Uterus (tissue), 4 donors: ENCODE measurements around the gene PCDH9. TPM values are rescaled to one million over a fixed set of nuclear protein-coding genes. Genes with fewer than 3 reads are reported as not detected.

ENCODE experiments used
- DNase-seq, 2 donors: peaks; one replicate each; pipeline ENCODE4 v3.0.0-alpha.2; 2019 to 2020
- H3K27ac ChIP-seq, 2 donors: fragments of 200-600 bp; sonication (generic); 1 replicate in 1 of 2; 2 replicates in 1 of 2; pipeline ENCODE4 v1.5.1; 2016 to 2018
- H3K27me3 ChIP-seq, 2 donors: fragments of 200-600 bp; sonication (generic); one replicate each; pipeline ENCODE4 v1.5.1; 2018 to 2019; ENCODE audit warnings: control low read depth in 1 of 2
- H3K36me3 ChIP-seq, 2 donors: fragments of 200-600 bp; sonication (generic); one replicate each; pipeline ENCODE4 v1.5.1; 2019; ENCODE audit warnings: control low read depth in 1 of 2
- H3K4me1 ChIP-seq, 2 donors: fragments of 200-600 bp; sonication (generic); one replicate each; pipeline ENCODE4 v1.5.1; 2018 to 2019; ENCODE audit warnings: control low read depth in 1 of 2
- H3K4me3 ChIP-seq, 2 donors: fragments of 200-600 bp; sonication (generic); 1 replicate in 1 of 2; 2 replicates in 1 of 2; pipeline ENCODE4 v1.5.1; 2018 to 2019; ENCODE audit warnings: mild to moderate bottlenecking in 1 of 2
- H3K9me3 ChIP-seq, 2 donors: fragments of 200-600 bp; sonication (generic); one replicate each; pipeline ENCODE4 v1.5.1; 2019; ENCODE audit warnings: control low read depth in 1 of 2
- POLR2A ChIP-seq, 2 donors: fragments of 450-650 bp; IDR thresholded peaks; one replicate each; pipeline ENCODE4 v1.6.1; 2016; ENCODE audit warnings: antibody characterized with exemption in 2 of 2, mild to moderate bottlenecking in 1 of 2, moderate library complexity in 1 of 2
- intact Hi-C: fragments of 100-400 bp; cut with DNase I; formaldehyde crosslinking; loops from one replicate; pipeline ENCODE4 v1.15.1; 2023; ENCODE audit warnings: low total_unique reads
- total RNA-seq, 4 donors: library from RNA; depleted of rRNA in 3 of 4; stranded (reverse); fragments of >200 nt in 3 of 4; gene quantifications; one replicate each; pipeline versions ENCODE4 v1.1.0 to v1.2.4, GENCODE V29; 2014 to 2023
- TF ChIP-seq, protein P1 (sequence below), 4 experiments: fragments of 200-600 bp in 2 of 4; fragments of 450-650 bp in 2 of 4; sonication (generic) in 2 of 4; IDR thresholded peaks; one replicate each; pipeline ENCODE4 v1.5.1; 2016 to 2019; ENCODE audit warnings: antibody characterized with exemption in 4 of 4, mild to moderate bottlenecking in 2 of 4, moderate library complexity in 1 of 4
- donor health status: DM: yes; HTN: yes; CAD: no.

Gene PCDH9
- total RNA-seq, 4 donors from 2014 or later = 0.51 to 45.7 (median 2.1) TPM

DNA sequence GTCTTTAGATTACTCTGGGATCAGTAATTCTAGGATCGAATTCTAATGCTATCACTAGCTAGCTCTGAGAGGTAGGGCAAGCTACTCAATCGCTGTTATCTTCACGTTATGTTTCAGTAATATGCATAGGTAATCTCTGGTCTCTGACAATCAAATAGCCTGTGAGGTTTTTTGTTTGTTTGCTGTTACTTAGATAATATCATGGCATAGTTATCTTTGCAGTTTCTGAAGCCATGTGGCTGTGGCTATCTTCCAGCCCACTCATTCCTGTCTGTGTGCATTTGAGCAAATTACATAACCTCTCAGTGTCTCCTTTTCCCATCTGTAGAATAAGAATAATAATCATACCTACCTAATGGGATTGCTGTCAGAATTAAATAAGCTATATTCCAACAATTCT, 330.2 kb downstream of the PCDH9 start:
- H3K4me3 ChIP-seq = no peak overlapping the region
- TF ChIP-seq, protein P1, sequence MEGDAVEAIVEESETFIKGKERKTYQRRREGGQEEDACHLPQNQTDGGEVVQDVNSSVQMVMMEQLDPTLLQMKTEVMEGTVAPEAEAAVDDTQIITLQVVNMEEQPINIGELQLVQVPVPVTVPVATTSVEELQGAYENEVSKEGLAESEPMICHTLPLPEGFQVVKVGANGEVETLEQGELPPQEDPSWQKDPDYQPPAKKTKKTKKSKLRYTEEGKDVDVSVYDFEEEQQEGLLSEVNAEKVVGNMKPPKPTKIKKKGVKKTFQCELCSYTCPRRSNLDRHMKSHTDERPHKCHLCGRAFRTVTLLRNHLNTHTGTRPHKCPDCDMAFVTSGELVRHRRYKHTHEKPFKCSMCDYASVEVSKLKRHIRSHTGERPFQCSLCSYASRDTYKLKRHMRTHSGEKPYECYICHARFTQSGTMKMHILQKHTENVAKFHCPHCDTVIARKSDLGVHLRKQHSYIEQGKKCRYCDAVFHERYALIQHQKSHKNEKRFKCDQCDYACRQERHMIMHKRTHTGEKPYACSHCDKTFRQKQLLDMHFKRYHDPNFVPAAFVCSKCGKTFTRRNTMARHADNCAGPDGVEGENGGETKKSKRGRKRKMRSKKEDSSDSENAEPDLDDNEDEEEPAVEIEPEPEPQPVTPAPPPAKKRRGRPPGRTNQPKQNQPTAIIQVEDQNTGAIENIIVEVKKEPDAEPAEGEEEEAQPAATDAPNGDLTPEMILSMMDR (IDR thresholded peaks at IDR 0.05) = no peak
- TF ChIP-seq POLR2A (IDR thresholded peaks at IDR 0.05) = no peak
- H3K27ac ChIP-seq = no peak overlapping the region
- DNase-seq = no peak
- H3K27me3 ChIP-seq = no peaks in the 10 kb centered on the region
- H3K9me3 ChIP-seq = no peaks in the 10 kb centered on the region
- intact Hi-C loops = no loop called here
- no peaks in the 10 kb centered on the region for H3K4me1 ChIP-seq
- no peaks in the 10 kb centered on the region for H3K36me3 ChIP-seq

DNA sequence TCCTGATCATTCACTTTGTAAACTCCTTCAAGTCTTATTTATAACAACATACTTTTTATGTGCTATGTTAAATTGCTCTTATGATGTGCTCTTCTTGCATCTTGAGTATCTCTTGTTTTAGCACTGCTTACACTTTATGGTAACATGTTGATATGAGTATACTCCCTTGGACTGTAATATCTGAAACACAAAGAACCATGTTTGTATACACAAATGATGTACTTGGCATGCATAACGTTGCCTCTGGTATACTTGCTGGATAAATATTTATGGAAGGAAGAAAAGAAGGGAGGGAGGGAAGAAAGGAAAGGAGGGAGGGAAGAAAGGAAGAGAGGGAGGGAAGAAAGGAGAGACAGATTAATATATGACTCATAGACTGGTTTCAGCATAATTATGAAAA, 333.2 kb downstream of the PCDH9 start:
- H3K36me3 ChIP-seq = no peaks in the 10 kb centered on the region
- intact Hi-C loops = no loop called here
- no peak overlapping the region for H3K4me3 ChIP-seq
- no peak for DNase-seq
- no peak for TF ChIP-seq POLR2A (IDR thresholded peaks at IDR 0.05)
- TF ChIP-seq, protein P1 (IDR thresholded peaks at IDR 0.05) = no peak
- H3K4me1 ChIP-seq = no peaks in the 10 kb centered on the region
- H3K27ac ChIP-seq = no peak overlapping the region
- H3K27me3 ChIP-seq = no peaks in the 10 kb centered on the region
- no peaks in the 10 kb centered on the region for H3K9me3 ChIP-seq

DNA sequence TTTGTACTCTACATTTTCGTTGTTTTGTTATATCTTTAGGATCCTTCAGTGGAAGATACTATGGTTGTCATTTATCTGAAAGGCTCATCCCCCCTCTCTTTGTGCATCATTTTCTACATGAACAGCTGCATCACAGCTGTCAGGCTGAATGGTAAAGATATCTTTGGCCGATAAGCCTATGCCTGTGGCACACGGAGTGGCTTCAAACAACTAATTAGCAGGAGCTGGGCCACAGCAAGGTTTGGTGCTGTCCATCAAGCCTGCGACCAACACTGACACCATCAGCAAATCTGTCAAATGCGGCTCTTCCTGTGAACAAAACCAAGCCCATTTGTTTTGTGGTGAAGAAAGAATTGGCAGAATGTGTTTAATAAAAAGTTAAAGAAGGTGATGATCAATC, 334.4 kb downstream of the PCDH9 start:
- Histone ChIP-seq H3K36me3 (no peaks in the 10 kb centered on the region), H3K27ac (no peak overlapping the region), H3K4me1 (no peaks in the 10 kb centered on the region), H3K27me3 (no peaks in the 10 kb centered on the region), H3K4me3 (no peak overlapping the region), H3K9me3 (no peaks in the 10 kb centered on the region)
- intact Hi-C loops = no loop called here
- TF ChIP-seq POLR2A (IDR thresholded peaks at IDR 0.05) = no peak
- TF ChIP-seq, protein P1 (IDR thresholded peaks at IDR 0.05) = no peak
- DNase-seq = no peak

DNA sequence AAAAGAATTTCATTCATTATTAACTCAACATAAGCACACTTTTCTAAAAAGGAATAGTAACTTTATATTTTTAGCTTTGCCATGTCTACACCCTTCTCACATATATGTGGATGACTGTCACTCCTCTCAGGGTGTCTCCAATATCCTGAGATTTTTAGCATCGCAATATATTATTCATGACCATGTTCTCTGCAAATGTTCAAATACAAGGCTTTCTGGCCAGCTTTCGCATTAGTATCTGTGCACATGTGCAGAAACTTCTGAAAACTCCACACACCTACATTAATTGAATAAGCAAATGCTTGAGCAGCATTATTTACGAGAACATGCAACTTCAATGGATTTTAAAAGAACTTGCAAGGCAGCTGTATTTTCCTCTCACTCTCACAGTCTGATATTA, 334.8 kb downstream of the PCDH9 start:
- no peak for DNase-seq
- intact Hi-C loops = no loop called here
- Histone ChIP-seq H3K36me3 (no peaks in the 10 kb centered on the region), H3K27ac (no peak overlapping the region), H3K9me3 (no peaks in the 10 kb centered on the region), H3K4me1 (no peaks in the 10 kb centered on the region), H3K27me3 (no peaks in the 10 kb centered on the region), H3K4me3 (no peak overlapping the region)
- TF ChIP-seq, protein P1 (IDR thresholded peaks at IDR 0.05) = no peak
- no peak for TF ChIP-seq POLR2A (IDR thresholded peaks at IDR 0.05)

DNA sequence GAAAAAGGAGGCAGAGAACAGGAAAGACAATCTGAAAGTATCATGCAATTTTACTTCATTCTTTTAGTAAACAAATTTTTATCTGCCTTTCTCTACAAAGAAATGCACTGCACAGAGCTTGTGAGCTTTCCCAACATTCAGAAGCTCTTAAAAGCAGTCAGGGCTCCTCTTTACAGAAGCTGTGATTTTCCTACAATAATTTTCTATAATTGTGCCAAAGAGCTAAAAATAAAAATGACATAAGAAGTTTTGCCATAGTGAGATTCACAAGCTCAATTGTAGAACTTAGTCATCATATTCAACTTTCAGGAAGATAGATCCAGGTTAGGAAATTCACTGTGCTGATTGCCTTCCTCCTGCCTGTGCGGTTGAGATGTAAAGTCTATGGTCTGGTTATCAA, 341.4 kb downstream of the PCDH9 start:
- no peak overlapping the region for H3K27ac ChIP-seq
- intact Hi-C loops = no loop called here
- H3K4me3 ChIP-seq = no peak overlapping the region
- DNase-seq = no peak
- no peaks in the 10 kb centered on the region for H3K27me3 ChIP-seq
- no peak for TF ChIP-seq POLR2A (IDR thresholded peaks at IDR 0.05)
- TF ChIP-seq, protein P1 (IDR thresholded peaks at IDR 0.05) = no peak
- H3K4me1 ChIP-seq = no peaks in the 10 kb centered on the region
- no peaks in the 10 kb centered on the region for H3K9me3 ChIP-seq
- no peaks in the 10 kb centered on the region for H3K36me3 ChIP-seq
